Large intestine (tissue), 3 donors: ENCODE results near the gene SMIM21. TPM values are rescaled to one million over a fixed set of nuclear protein-coding genes. Genes with fewer than 3 reads are reported as not detected.
A peak's percentile ranks its signal among the peaks of the same experiment; 100 is the strongest.

Experiments
- DNase-seq, 2 donors: peaks; one replicate each; pipeline versions ENCODE4 v3.0.0 to v3.0.0-alpha.2; 2013
- H3K27ac ChIP-seq: one replicate; pipeline ENCODE4 v1.5.1; 2013; ENCODE audit warnings: low read length
- H3K27me3 ChIP-seq: 2 replicates; pipeline ENCODE4 v1.6.1; 2013; ENCODE audit warnings: low read length; ENCODE audit not compliant: control insufficient read depth, insufficient read depth
- H3K36me3 ChIP-seq: 2 replicates; pipeline ENCODE4 v1.6.1; 2013; ENCODE audit warnings: low read length; ENCODE audit not compliant: control insufficient read depth, insufficient read depth
- H3K4me1 ChIP-seq: one replicate; pipeline ENCODE4 v1.6.1; 2013; ENCODE audit warnings: low read length; ENCODE audit not compliant: control insufficient read depth, insufficient read depth
- H3K4me3 ChIP-seq: one replicate; pipeline ENCODE4 v1.5.1; 2013; ENCODE audit warnings: low read length
- H3K9me3 ChIP-seq: one replicate; pipeline ENCODE4 v1.6.1; 2013; ENCODE audit warnings: mild to moderate bottlenecking, low read depth, low read length, moderate library complexity; ENCODE audit not compliant: control insufficient read depth
- WGBS: methylation state at CpG from one replicate; pipeline ENCODE4 v1.1.5; 2013; ENCODE audit warnings: low lambda C conversion rate; ENCODE audit not compliant: insufficient coverage; 5-methylcytosine and 5-hydroxymethylcytosine counted together
- polyA plus RNA-seq: library from polyadenylated mRNA; unstranded; fragments of 120-200 nt; gene quantifications from one replicate; pipeline ENCODE4 v1.2.1, GENCODE V29; 2013

SMIM21 gene
- polyA plus RNA-seq, 1 donor: not detected

DNA sequence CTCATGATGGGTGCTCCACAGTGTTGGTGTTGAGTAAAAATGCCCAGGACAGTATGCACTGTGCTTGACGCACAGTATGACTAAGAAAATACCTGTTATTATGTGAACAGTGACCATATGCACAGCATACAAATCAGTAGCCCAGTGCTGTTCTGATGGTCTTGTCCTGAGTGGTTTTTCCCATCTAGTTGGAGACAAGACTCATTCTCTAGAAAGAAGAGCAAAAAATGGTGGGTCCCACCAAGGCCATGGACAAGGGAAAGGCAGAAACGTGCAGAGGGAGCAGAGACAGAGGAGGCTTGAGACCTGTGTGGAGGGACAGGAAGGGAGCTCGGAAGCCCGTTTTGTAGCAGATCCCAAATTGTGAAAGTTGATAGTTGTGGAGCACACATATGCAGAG is 987 bp upstream of the SMIM21 start:
- WGBS: 94% methylated on average over 3 of the region's 4 CpGs
- H3K4me1 ChIP-seq: no peaks in the 10 kb centered on the region
- H3K27me3 ChIP-seq: peaks cover 2% of the 10 kb centered on the region
- H3K4me3 ChIP-seq: no peak overlapping the region
- H3K36me3 ChIP-seq: no peaks in the 10 kb centered on the region
- no peak overlapping the region for H3K27ac ChIP-seq
- no peak for DNase-seq
- H3K9me3 ChIP-seq: no peaks in the 10 kb centered on the region

DNA sequence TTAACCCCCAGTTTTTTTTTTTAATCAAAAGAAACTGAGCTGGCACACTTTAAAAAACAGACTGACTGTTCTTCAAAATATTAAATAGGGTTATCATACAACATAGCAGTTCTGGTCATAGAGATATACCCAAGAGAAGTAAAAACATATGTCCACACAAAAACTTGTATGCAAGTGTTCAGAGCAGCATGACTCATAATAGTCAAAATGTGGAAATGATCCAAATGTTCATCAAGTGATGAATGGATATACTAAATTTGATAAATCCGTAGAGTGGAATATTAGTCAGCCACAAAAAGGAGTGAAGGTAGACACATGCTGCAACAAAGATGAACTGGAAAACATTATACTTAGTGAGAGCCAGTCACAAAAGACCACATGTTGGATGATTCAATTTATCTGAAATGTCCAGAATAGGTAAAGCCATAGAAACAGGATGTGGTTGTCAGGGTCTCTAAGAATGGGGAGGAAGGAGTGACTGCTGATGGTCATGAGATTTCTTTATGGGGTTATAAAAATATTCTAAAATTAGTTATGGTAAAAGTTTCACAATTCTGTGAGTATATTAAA is 5.1 kb downstream of the SMIM21 start:
- no peak for DNase-seq
- WGBS: 80% methylated on average over 1 of the region's 1 CpG
- Histone ChIP-seq H3K4me1 (no peaks in the 10 kb centered on the region), H3K27ac (no peak overlapping the region), H3K9me3 (peaks cover 3% of the 10 kb centered on the region), H3K36me3 (no peaks in the 10 kb centered on the region), H3K4me3 (no peak overlapping the region), H3K27me3 (no peaks in the 10 kb centered on the region)

DNA sequence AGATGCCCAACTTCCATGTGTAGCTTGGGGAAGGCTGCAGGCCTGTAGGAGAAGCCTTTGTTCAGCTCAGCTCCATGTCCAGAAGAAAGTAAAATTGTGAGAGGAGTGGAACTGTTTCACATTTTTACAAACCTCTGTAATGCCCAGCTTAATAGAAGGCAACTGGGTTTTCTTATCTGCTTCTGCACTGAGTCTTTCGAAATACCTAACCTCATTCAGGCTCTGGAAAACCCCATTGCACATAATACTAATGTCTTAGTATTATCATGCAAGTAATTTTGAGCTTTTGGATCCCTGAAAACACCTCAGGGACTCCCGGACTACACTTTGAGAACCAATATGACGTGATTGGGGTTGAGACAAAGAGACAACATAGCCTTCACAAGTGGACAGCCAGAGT is 5.8 kb downstream of the SMIM21 start:
- no peaks in the 10 kb centered on the region for H3K36me3 ChIP-seq
- H3K27ac ChIP-seq: no peak overlapping the region
- H3K27me3 ChIP-seq: no peaks in the 10 kb centered on the region
- no CpG with 5 or more reads among the region's 3 CpGs for WGBS
- no peak overlapping the region for H3K4me3 ChIP-seq
- H3K4me1 ChIP-seq: no peaks in the 10 kb centered on the region
- H3K9me3 ChIP-seq: peaks cover 3% of the 10 kb centered on the region
- no peak for DNase-seq

DNA sequence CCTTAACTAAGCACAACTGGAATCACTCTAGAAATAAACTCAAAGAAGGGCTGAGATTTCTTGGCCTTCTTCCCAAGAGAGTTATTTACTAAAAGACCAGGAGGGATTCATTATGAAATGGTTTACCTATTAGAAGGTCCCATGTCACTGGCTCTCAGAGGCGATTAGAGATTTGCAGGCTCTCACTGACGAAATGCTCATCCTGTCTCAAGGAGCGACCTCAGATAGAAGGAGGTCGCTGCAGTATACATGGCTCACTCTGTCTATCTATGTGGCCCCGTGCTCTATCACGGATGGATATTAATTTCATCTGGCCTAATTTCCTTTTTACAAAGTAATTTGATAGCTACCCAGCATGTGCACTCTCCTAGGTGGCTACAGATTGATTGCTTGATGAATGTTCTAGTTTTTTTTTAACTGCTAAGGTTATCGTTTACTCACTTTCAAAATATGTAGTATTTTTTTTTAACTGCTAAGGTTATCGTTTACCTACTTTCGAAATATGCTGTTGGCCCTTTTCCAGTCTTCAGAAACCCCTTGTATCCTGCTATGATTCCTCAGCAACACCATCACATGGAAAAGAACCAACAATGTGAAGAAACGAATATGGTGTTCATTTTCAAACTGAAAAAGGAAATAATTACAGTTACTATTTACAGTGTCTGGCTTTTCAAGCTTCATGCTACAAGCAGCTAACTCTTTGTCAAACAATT is 9.1 kb downstream of the SMIM21 start:
- no peaks in the 10 kb centered on the region for H3K36me3 ChIP-seq
- H3K4me3 ChIP-seq: no peak overlapping the region
- 85% methylated on average over 3 of the region's 10 CpGs for WGBS
- H3K27me3 ChIP-seq: no peaks in the 10 kb centered on the region
- no peak overlapping the region for H3K27ac ChIP-seq
- DNase-seq: no peak
- H3K9me3 ChIP-seq: peaks cover 3% of the 10 kb centered on the region
- no peaks in the 10 kb centered on the region for H3K4me1 ChIP-seq

DNA sequence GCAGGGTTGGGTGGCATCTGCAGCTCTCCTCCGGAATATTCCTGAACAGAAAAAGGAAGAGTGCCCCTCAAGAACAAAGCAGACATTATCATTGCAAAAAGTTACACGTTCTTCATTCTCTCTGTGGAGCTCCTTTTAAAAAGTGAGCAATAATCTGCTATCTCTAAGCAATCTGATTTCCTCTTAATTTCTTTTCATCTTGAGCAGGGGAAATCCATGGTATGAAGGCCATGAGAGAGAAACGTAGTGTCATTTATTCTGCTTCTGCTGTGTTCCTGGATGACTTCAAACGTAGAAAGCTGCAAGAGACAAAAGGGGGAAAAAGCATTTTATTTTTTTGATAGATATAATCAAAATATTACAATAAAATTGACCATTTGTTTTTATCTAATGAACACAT is 16.9 kb downstream of the SMIM21 start:
- Histone ChIP-seq H3K9me3 (no peaks in the 10 kb centered on the region), H3K27me3 (no peaks in the 10 kb centered on the region), H3K4me3 (no peak overlapping the region), H3K36me3 (no peaks in the 10 kb centered on the region), H3K4me1 (peaks cover 8% of the 10 kb centered on the region), H3K27ac (no peak overlapping the region)
- WGBS: 60% methylated on average over 2 of the region's 4 CpGs
- no peak for DNase-seq

DNA sequence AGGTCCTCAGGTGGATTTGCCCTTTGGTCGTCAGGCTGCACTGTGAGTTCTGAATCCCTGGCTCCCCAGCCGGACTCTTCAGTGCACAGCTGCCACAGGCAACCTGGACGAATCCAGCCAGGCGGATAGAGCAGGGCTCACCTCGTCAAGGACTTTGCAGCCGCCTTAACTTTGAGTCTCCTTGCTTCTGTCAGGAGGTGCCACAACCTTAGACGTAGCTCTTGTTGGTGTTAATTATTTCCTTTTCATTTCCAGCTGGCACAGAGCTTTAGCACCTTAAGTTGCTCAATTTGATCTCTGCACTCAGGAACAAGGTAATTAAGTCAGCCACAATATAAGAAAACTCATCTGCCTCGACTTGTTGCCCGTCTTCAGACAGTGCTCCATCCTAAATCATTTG is 17.7 kb downstream of the SMIM21 start:
- Histone ChIP-seq H3K27me3 (no peaks in the 10 kb centered on the region), H3K4me1 (peaks cover 8% of the 10 kb centered on the region), H3K27ac (peak overlapping the region; percentile 43), H3K4me3 (no peak overlapping the region), H3K9me3 (no peaks in the 10 kb centered on the region), H3K36me3 (no peaks in the 10 kb centered on the region)
- peak; percentile 60 to 77 for DNase-seq
- no CpG with 5 or more reads among the region's 9 CpGs for WGBS

DNA sequence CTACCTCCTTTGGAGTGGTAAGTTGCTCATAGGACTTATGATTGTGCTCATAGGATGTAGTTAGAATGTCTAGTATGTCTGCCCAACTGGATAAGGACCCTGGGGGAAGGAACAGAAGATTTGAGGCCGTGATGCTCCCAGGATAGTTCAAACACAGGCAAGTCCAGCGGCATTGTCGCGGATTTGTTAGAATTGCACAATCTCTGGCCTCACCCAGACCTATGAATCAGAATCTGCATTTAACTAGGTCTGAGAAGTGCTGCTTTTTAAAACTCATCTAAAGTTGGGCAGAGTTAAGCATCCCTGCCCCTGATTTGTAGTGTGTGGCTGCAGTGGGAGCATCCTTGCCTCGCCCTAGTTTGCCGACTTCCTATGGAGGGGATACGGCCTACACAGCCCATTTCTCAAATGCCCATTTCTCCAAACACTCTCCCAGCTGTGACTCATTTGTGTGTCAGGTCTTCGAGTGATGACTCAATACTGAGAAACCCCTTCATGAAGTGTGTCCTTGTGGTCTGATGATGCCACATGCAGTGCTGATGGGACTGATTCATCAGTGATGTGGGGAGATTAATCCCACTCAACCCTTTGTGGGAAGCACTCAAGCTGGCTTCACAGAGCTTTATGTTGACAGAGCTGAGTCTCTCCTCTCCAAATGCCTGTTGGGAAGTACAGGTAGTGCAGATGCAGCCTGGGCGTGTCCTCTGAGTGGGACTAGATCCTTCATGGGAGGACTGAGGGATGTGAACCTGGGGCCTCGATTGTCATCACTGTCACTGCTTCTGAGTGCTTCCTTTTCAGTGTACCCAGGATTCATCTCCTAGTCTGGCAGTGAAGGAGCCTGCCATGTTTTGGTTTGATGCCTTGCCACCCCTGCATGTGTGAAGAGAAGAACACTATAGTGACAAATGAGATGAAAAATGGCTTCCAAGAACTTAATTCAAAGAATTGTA is 18.7 kb downstream of the SMIM21 start:
- Histone ChIP-seq H3K4me1 (peaks cover 8% of the 10 kb centered on the region), H3K4me3 (no peak overlapping the region), H3K9me3 (no peaks in the 10 kb centered on the region), H3K27ac (no peak overlapping the region), H3K36me3 (no peaks in the 10 kb centered on the region), H3K27me3 (no peaks in the 10 kb centered on the region)
- no peak for DNase-seq
- WGBS: no CpG with 5 or more reads among the region's 10 CpGs

DNA sequence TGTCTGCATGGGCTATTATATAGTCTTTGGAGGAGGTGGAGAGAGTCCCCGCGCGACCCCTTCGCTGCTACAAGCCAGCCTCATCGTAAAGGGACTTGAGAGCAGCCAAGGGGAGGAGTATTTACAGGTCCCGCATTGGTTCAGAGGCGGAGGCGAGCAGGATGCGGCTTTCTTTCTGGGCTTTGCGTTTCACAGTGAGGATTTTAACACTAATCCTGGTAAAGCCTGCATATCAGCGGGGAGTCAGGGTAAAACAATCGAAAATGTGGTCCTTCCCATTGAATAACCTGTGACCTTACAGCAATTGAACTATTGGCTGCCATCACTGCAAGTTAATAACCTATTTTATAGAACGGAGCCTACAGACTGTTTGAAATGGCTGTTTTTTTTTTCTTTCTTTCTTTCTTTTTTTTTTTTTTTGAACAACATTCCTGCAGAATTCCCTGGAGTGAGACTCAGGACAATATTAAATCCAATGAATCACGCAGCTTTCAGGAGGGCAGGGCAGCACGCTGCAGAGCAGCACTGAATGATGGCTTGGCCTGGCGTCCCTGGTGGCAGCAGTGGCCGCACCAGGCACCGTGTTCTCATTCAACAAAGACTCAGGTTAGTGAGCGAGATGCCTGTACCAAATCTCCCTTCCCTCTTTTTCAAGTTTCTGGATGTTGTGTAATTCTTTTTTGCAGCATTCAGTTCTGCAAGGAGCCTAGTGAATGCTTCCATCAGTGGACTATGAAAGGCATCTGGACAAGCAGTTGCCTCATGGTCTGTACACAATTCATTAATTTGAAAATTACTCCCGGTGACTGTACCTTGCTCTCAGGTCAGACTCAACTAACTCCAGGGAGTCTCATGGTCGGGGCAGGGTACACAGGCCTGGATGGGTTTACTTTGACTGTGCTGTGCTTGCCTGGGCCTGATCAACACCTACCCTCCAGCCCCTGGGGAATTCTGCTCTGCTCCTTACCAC is 19.8 kb downstream of the SMIM21 start:
- Histone ChIP-seq H3K9me3 (no peaks in the 10 kb centered on the region), H3K4me3 (no peak overlapping the region), H3K27ac (no peak overlapping the region), H3K27me3 (peaks cover 2% of the 10 kb centered on the region), H3K4me1 (peaks cover 8% of the 10 kb centered on the region), H3K36me3 (no peaks in the 10 kb centered on the region)
- peak; percentile 38 to 47 for DNase-seq
- WGBS: 56% methylated on average over 1 of the region's 21 CpGs

DNA sequence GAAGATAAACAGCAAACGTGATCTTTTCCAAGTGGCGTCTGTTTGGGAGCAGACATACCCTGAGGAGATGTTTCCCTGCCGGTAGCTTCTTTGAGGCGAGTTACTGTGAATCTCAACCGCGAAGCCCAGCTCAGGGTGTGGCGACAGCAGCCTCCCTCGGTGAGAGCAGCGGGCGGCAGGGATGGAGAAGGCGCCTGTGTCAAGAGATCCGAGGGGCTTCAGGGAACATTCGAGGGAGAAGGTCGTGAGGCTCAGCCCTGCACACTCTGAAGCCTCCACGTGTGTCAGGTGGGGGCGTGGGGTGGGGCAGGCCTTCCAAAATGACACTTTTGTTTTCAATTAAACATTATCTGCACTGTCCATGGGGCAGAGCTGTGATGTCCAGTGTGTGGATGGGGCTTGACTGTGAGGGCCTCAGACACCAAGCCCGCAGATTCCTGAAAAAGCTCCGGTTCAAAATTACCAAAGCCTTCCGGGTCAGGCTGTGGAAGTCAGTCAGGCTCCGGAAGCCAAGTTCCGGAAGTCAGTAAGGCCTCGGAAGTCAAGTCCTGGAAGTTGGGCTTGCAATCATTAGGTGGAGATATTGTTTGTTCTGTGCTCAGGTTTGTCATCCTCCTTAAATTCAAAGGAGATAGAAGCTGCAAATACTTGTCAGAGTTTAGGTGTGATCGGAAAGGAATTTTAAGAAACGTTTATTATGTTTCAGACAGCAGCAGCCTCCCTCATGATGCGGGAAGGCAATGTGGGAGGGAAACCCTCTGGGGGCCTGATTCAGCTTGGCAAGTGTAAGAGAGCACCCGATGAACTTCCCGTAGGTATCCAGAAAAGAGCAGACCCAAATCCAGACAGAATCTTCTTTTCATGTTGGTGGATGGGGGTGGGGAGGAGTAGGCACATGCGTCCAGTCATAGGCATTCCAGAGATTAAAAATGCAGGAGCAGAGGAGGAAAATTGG is 20.7 kb downstream of the SMIM21 start:
- Histone ChIP-seq H3K4me1 (peaks cover 8% of the 10 kb centered on the region), H3K4me3 (no peak overlapping the region), H3K27ac (no peak overlapping the region), H3K9me3 (no peaks in the 10 kb centered on the region), H3K27me3 (peaks cover 2% of the 10 kb centered on the region), H3K36me3 (no peaks in the 10 kb centered on the region)
- DNase-seq: no peak
- WGBS: no CpG with 5 or more reads among the region's 28 CpGs
